ENCODE results near the gene MPRIP. TPM values are rescaled to one million over a fixed set of nuclear protein-coding genes. Genes with fewer than 3 reads are reported as not detected.

Gene MPRIP
- total RNA-seq, 1 experiment from 2014 or later, result 132 TPM

- H3K36me3 Mint-ChIP-seq (ENCODE audit: insufficient read depth in 1 of 3, low read depth in 3 of 3), result peaks cover 29 to 78% (median 64%) of the 10 kb centered on the region in 3 experiments; a peak in 6 of 7 replicates
- TF ChIP-seq CTCF (conservative IDR thresholded peaks at IDR 0.05), result no peak
- H3K4ac ChIP-seq (ENCODE audit: low read depth, low read length), result no peak overlapping the region
- no peak overlapping the region for H3K9ac ChIP-seq (ENCODE audit: extremely low read depth, insufficient read length, low read length)
- H2AK5ac ChIP-seq (ENCODE audit: insufficient read length, low read length), result no peak overlapping the region
- H3K18ac ChIP-seq (ENCODE audit: insufficient read length, low read depth, low read length), result no peak overlapping the region
- H3T11ph ChIP-seq (ENCODE audit: low read length), result no peak overlapping the region
- H4K20me1 ChIP-seq (ENCODE audit: control insufficient read depth, insufficient read depth, insufficient read length), result no peaks in the 10 kb centered on the region
- no peak overlapping the region for H4K8ac ChIP-seq (replicated peaks; ENCODE audit: insufficient read length, low read depth, low read length)
- no peaks in the 10 kb centered on the region for H3K79me1 ChIP-seq (ENCODE audit: insufficient read depth, low read depth, low read length, poor library complexity, severe bottlenecking)
- no peak overlapping the region for H3K27ac ChIP-seq (ENCODE audit: insufficient read length, low read depth, low read length)
- no peaks in the 10 kb centered on the region for H3K27me3 ChIP-seq (ENCODE audit: insufficient read depth, low read length)
- H2BK15ac ChIP-seq (ENCODE audit: low read depth, low read length), result no peak overlapping the region
- H2AFZ ChIP-seq (ENCODE audit: low read length), result no peak overlapping the region
- H3K27me3 Mint-ChIP-seq (ENCODE audit: low read depth), result no peaks in the 10 kb centered on the region
- H4K91ac ChIP-seq (ENCODE audit: insufficient read length, low read depth, low read length), result no peak overlapping the region
- H3K23ac ChIP-seq (ENCODE audit: insufficient read length, low read depth, low read length), result no peak overlapping the region
- no peak overlapping the region for H2BK20ac ChIP-seq (ENCODE audit: low read depth, low read length, poor library complexity, severe bottlenecking)
- peaks cover 2 to 10% of the 10 kb centered on the region in 2 experiments; a peak in 2 of 4 replicates for H3K4me1 Mint-ChIP-seq
- H3K9me3 Mint-ChIP-seq, result no peaks in the 10 kb centered on the region
- H3K4me1 ChIP-seq (ENCODE audit: insufficient read depth, low read length), result no peaks in the 10 kb centered on the region
- no peaks in the 10 kb centered on the region for H3K9me3 ChIP-seq (ENCODE audit: control insufficient read depth, low read depth, low read length)
- H3K27ac Mint-ChIP-seq, result no peak overlapping the region
- no peak overlapping the region for H3K4me2 ChIP-seq (ENCODE audit: insufficient read depth, insufficient read length, low read length)
- no CpG with 5 or more reads among the region's 12 CpGs for WGBS (ENCODE audit: extremely low coverage, insufficient read length, low lambda C conversion rate)
- DNase-seq, result no peak
- no peak overlapping the region for H4K5ac ChIP-seq (ENCODE audit: insufficient read length, low read depth, low read length)
- no peaks in the 10 kb centered on the region for H3K23me2 ChIP-seq (ENCODE audit: insufficient read length, low read depth, low read length, poor library complexity, severe bottlenecking)
- no peak overlapping the region for H2BK5ac ChIP-seq (ENCODE audit: insufficient read length, low read length)
- H3K56ac ChIP-seq (ENCODE audit: insufficient read length, low read depth, low read length), result no peak overlapping the region
- no peak overlapping the region for H2BK120ac ChIP-seq (ENCODE audit: low read depth, low read length, poor library complexity, severe bottlenecking)
- no peak overlapping the region for H3K4me3 Mint-ChIP-seq
- H2BK12ac ChIP-seq (ENCODE audit: insufficient read length, low read depth, low read length), result no peak overlapping the region
- no peaks in the 10 kb centered on the region for H3K79me2 ChIP-seq (ENCODE audit: insufficient read depth, low read length)
- no peak overlapping the region for H3K14ac ChIP-seq (ENCODE audit: insufficient read depth, low read length)
Observed at GRCh38 chr17:17176341-17176740, 134.1 kb downstream of the MPRIP start.

Measured in H9 (cell line).